A549 (cell line): ENCODE results near the gene LRRC47. TPM values are rescaled to one million over a fixed set of nuclear protein-coding genes. Genes with fewer than 3 reads are reported as not detected.

Experiments
- ATAC-seq, 2 experiments: fragments of 200-7000 bp in 1 of 2; fragments of >200 bp in 1 of 2; cut with Nextera tagmentation in 1 of 2; cut with Tn5 transposase in 1 of 2; 3 replicates each; pipeline versions ENCODE4 v1.8.0 to v1.9.1; 2018 to 2020; ENCODE audit warnings: mild to moderate bottlenecking in 1 of 2, moderate library complexity in 1 of 2
- CTCF ChIA-PET: fragments of 300-600 bp; sonication (Branson Sonifier 250); formaldehyde crosslinking; extraction: SDS; loops from one replicate; lab custom pipeline; 2021; ENCODE audit warnings: antibody characterized with exemption, inconsistent platforms; lab: Yijun Ruan, JAX
- POLR2A ChIA-PET: fragments of 350-600 bp; formaldehyde crosslinking; extraction: SDS; loops from one replicate; lab custom pipeline; 2021; ENCODE audit warnings: antibody characterized with exemption, inconsistent platforms; lab: Yijun Ruan, JAX
- DNase-seq, 2 experiments: peaks; one replicate each; pipeline versions ENCODE4 v3.0.0 to v3.0.0-alpha.2; 2011 to 2016; ENCODE audit warnings: low read depth in 1 of 2, low spot score in 1 of 2
- FAIRE-seq: peaks from 2 replicates; lab custom pipeline; 2011; peaks lifted over from hg19 to GRCh38; lab: Jason Lieb, UNC
- H3K27ac ChIP-seq, 2 experiments: fragments of >200 bp; sonication (Bioruptor Twin); formaldehyde crosslinking; 3 replicates each; pipeline ENCODE4 v1.5.1; 2016 to 2017
- H3K4me1 ChIP-seq: fragments of >200 bp; sonication (Bioruptor Twin); formaldehyde crosslinking; 3 replicates; pipeline ENCODE4 v1.6.1; 2016
- H3K4me2 ChIP-seq: fragments of >200 bp; sonication (Bioruptor Twin); formaldehyde crosslinking; 3 replicates; pipeline ENCODE4 v1.6.1; 2016
- H3K4me3 ChIP-seq: fragments of >200 bp; sonication (Bioruptor Twin); formaldehyde crosslinking; 3 replicates; pipeline ENCODE4 v1.5.1; 2016
- H3K9me3 ChIP-seq: fragments of >200 bp; sonication (Bioruptor Twin); formaldehyde crosslinking; 3 replicates; pipeline ENCODE4 v1.6.1; 2016
- CBX8 ChIP-seq: fragments of 200-600 bp; sonication (generic); IDR thresholded peaks from 2 replicates; pipeline ENCODE4 v1.6.1; 2016
- CTCF ChIP-seq: fragments of >200 bp; sonication (Bioruptor Twin); formaldehyde crosslinking; IDR thresholded peaks from 3 replicates; pipeline ENCODE4 v1.5.1; 2016
- EHF ChIP-seq: fragments of 250-450 bp; sonication (Bioruptor Pico); IDR thresholded peaks from 2 replicates; pipeline ENCODE4 v1.5.0; 2020; ENCODE audit warnings: mild to moderate bottlenecking
- EHMT2 ChIP-seq: fragments of 200-600 bp; sonication (generic); IDR thresholded peaks from 2 replicates; pipeline ENCODE4 v1.6.1; 2016; ENCODE audit warnings: antibody characterized with exemption, low read depth, mild to moderate bottlenecking, moderate library complexity
- ESRRA ChIP-seq: fragments of 150-350 bp; IDR thresholded peaks from 2 replicates; pipeline ENCODE4 v1.6.1; 2014; ENCODE audit warnings: mild to moderate bottlenecking, low read length, borderline replicate concordance
- FOSL2 ChIP-seq, 2 experiments: fragments of 450-650 bp in 1 of 2; fragments of >200 bp in 1 of 2; sonication (Bioruptor Twin) in 1 of 2; formaldehyde crosslinking; IDR thresholded peaks; 2 replicates each; pipeline versions ENCODE4 v1.5.0 to v1.6.1; 2016 to 2020; ENCODE audit warnings: mild to moderate bottlenecking in 1 of 2, moderate library complexity in 1 of 2
- HEYL ChIP-seq: fragments of 250-450 bp; sonication (Bioruptor Pico); IDR thresholded peaks from 2 replicates; pipeline ENCODE4 v1.8.0; 2021; ENCODE audit warnings: mild to moderate bottlenecking, moderate library complexity
- HOXB13 ChIP-seq: fragments of 250-450 bp; sonication (Bioruptor Pico); IDR thresholded peaks from 2 replicates; pipeline ENCODE4 v1.5.0; 2020; ENCODE audit warnings: low read depth, mild to moderate bottlenecking, moderate library complexity
- JUNB ChIP-seq: fragments of >200 bp; sonication (Bioruptor Twin); formaldehyde crosslinking; IDR thresholded peaks from 2 replicates; pipeline ENCODE4 v1.6.1; 2016
- MAZ ChIP-seq: fragments of 150-350 bp; IDR thresholded peaks from 2 replicates; pipeline ENCODE4 v1.6.1; 2014; ENCODE audit warnings: antibody characterized with exemption, low read depth, low read length, borderline replicate concordance
- MYC ChIP-seq: IDR thresholded peaks from 2 replicates; pipeline ENCODE4 v1.6.1; 2012; ENCODE audit warnings: mild to moderate bottlenecking, inconsistent platforms, low read length, improper control_type of control experiment, borderline replicate concordance
- NFE2L2 ChIP-seq: fragments of 150-350 bp; conservative IDR thresholded peaks from 2 replicates; pipeline ENCODE4 v1.6.1; 2014; ENCODE audit warnings: low read length
- NR3C1 ChIP-seq: fragments of >200 bp; sonication (Bioruptor Twin); formaldehyde crosslinking; IDR thresholded peaks from 3 replicates; pipeline ENCODE4 v1.6.1; 2017
- PHF8 ChIP-seq: fragments of 200-600 bp; sonication (generic); IDR thresholded peaks from 2 replicates; pipeline ENCODE4 v1.6.1; 2016; ENCODE audit warnings: low read depth, mild to moderate bottlenecking, antibody characterized with exemption, moderate library complexity, borderline replicate concordance
- POLR2AphosphoS2 ChIP-seq: conservative IDR thresholded peaks from 2 replicates; pipeline ENCODE4 v1.6.1; 2012; ENCODE audit warnings: low read length, improper control_type of control experiment, inconsistent platforms
- RCOR1 ChIP-seq: fragments of 150-350 bp; IDR thresholded peaks from 2 replicates; pipeline ENCODE4 v1.6.1; 2014; ENCODE audit warnings: antibody characterized with exemption, low read length, low read depth
- RNF2 ChIP-seq: fragments of 200-600 bp; sonication (generic); IDR thresholded peaks from 2 replicates; pipeline ENCODE4 v1.6.1; 2016; ENCODE audit warnings: low read depth, mild to moderate bottlenecking, antibody characterized with exemption, moderate library complexity, borderline replicate concordance
- SMC3 ChIP-seq: fragments of >200 bp; sonication (Bioruptor Twin); formaldehyde crosslinking; IDR thresholded peaks from 3 replicates; pipeline ENCODE4 v1.6.1; 2018; ENCODE audit warnings: inconsistent platforms
- USF2 ChIP-seq: fragments of 450-650 bp; IDR thresholded peaks from 2 replicates; pipeline ENCODE4 v1.6.1; 2014; ENCODE audit warnings: antibody characterized with exemption
- ZNF302 ChIP-seq: fragments of 250-450 bp; sonication (Bioruptor Pico); IDR thresholded peaks from 2 replicates; pipeline ENCODE4 v1.9.0; 2021; ENCODE audit warnings: inconsistent platforms, mild to moderate bottlenecking, moderate library complexity
- ZSCAN20 ChIP-seq: fragments of 250-450 bp; sonication (Bioruptor Pico); IDR thresholded peaks from 2 replicates; pipeline ENCODE4 v1.8.0; 2022; ENCODE audit warnings: mild to moderate bottlenecking, moderate library complexity
- WGBS: methylation state at CpG from one replicate; pipeline ENCODE4 v1.1.6; 2017; ENCODE audit errors: missing lambda C conversion rate; 5-methylcytosine and 5-hydroxymethylcytosine counted together
- polyA plus RNA-seq, 4 experiments: library from polyadenylated mRNA; depleted of rRNA in 3 of 4; stranded (reverse); fragments of >200 nt; fragmentation: RNase III in 1 of 4; extraction: RNeasy Plus Mini Kit Qiagen cat#74134 plus additional on column Dnase treatment in 1 of 4; gene quantifications; 2 replicates in 3 of 4; 3 replicates in 1 of 4; pipeline ENCODE4 v1.2.3, GENCODE V29; 2011 to 2017

LRRC47 gene
- polyA plus RNA-seq, 2 of the 4 experiments (the other 2 are of a cell fraction) = 28.5 to 41.6 TPM

DNA sequence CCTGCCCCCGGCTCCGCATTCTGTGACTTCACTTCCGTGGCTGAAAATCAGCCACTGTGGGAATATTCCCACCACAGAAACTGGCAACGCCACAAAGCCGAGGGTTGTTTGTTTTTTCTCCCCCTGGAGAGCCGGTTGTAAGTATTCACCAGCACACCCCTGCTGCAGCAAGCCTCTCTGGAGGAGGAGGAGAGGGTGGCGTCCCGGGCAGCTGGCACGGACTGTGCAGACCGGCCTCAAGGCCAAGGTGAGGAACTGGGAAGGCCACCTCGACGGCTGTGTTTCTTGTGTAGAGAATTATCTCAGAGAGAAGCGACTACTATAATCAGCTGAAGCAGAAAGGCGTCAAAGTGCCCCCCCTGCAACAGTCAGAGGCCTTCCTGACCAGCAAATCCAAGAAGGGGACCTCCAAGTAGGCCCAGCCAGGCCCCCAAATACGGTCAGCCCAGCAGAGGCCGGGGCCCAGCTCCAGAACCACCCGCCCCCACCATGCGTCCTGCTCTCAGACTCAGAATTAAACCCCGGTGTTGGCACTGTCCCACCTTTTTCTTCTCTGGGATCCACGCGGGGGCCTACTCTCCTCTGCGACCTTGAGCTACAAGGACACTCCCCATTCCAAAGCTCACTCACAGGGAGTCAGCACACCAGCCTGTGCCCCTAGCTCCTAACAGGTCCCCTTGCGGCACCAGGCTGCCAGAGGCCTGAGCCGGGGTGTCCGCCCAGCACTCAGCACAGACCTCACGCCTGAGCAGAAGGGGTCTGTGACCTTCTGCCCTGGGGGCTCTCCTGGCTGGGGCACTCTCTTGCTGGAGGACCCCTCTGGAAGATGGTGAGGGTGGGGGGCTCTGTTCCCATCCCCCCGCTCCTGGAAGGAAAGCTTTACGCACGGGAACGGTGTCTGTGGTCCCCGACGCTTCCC is 24.9 kb downstream of the LRRC47 start:
- no peak for FAIRE-seq
- peak overlapping the region; percentile 77 to 96; a peak in 5 of 6 replicates for H3K27ac ChIP-seq
- H3K4me2 ChIP-seq = peak overlapping the region; percentile 91
- CTCF ChIA-PET = no interaction called here
- no peaks in the 10 kb centered on the region for H3K9me3 ChIP-seq
- WGBS = 85% methylated on average over 22 of the region's 32 CpGs
- POLR2A ChIA-PET = interaction anchor here (0.5 kb wide), 1 partner anchor 242 kb away, joined by 8 read pairs; no protein-coding TSS in a partner anchor
- DNase-seq = no peak
- H3K4me3 ChIP-seq = peak overlapping the region; percentile 77
- TF ChIP-seq CBX8 = no peak
- no peak for TF ChIP-seq HOXB13 (CRISPR knock-in tag)
- TF ChIP-seq EHF = no peak
- no peak for TF ChIP-seq POLR2AphosphoS2
- TF ChIP-seq PHF8 = no peak
- TF ChIP-seq RCOR1 = no peak
- TF ChIP-seq ESRRA = no peak
- TF ChIP-seq EHMT2 = no peak
- TF ChIP-seq RNF2 = no peak
- no peak for TF ChIP-seq MAZ
- no peak for TF ChIP-seq NFE2L2
- TF ChIP-seq ZNF302 (CRISPR knock-in tag) = no peak
- no peak for TF ChIP-seq USF2
- TF ChIP-seq CTCF = no peak
- peaks cover 17% of the 10 kb centered on the region for H3K4me1 ChIP-seq
- ATAC-seq = no peak

- Histone ChIP-seq H3K9me3 (no peaks in the 10 kb centered on the region), H3K27ac (no peak overlapping the region), H3K4me2 (no peak overlapping the region), H3K4me1 (peaks cover 8% of the 10 kb centered on the region), H3K4me3 (no peak overlapping the region)
- ChIA-PET CTCF (interaction anchor here (0.9 to 1.6 kb wide), 2 partner anchors 9 to 46 kb away, joined by 4 read pairs; no protein-coding TSS in a partner anchor), POLR2A (no interaction called here)
- TF ChIP-seq ZSCAN20 (CRISPR knock-in tag) (no peak), JUNB (no peak), HEYL (CRISPR knock-in tag) (no peak), HOXB13 (CRISPR knock-in tag) (no peak), MAZ (no peak), NR3C1 (no peak), FOSL2 (IDR thresholded peaks at IDR 0.05) (no peak), FOSL2 (CRISPR knock-in tag; IDR thresholded peaks at IDR 0.05) (no peak), SMC3 (no peak), MYC (no peak)
- DNase-seq (no peak), FAIRE-seq (no peak), ATAC-seq (no peak)
- whole genome bisulfite sequencing = 67% methylated on average over 5 of the region's 16 CpGs
Measured at GRCh38 chr1:3770047-3770765, 26.1 kb downstream of the LRRC47 start.
